Cerebellar nuclear complex (tissue), 1 donor: Measurements from ENCODE around the gene HEMK1.

ENCODE experiments used
- DNase-seq, 2 experiments: peaks; one replicate each; lab custom pipeline; 2025; lab: John Stamatoyannopoulos, UW

Gene HEMK1

GRCh38 chr3:50574444-50574831, 5.1 kb downstream of the HEMK1 start:
- no peak for DNase-seq

GRCh38 chr3:50575372-50575771, 6.0 kb downstream of the HEMK1 start:
- no peak for DNase-seq

GRCh38 chr3:50577348-50577747, 8.0 kb downstream of the HEMK1 start:
- no peak for DNase-seq

- no peak for DNase-seq
These were observed 11.5 kb downstream of the HEMK1 start for GRCh38 chr3:50580683-50581458.

- no peak for DNase-seq
These were observed 12.1 kb downstream of the HEMK1 start for GRCh38 chr3:50581459-50581842.

- DNase-seq: no peak
These were observed 12.8 kb downstream of the HEMK1 start for GRCh38 chr3:50582083-50582482.

GRCh38 chr3:50583897-50584296, 14.6 kb downstream of the HEMK1 start:
- DNase-seq: no peak

- DNase-seq: no peak
These were observed 15.1 kb downstream of the HEMK1 start for GRCh38 chr3:50584391-50584790.

- DNase-seq: no peak
These were observed 16.8 kb downstream of the HEMK1 start for GRCh38 chr3:50585919-50586762.

- no peak for DNase-seq
These were observed 17.4 kb downstream of the HEMK1 start for GRCh38 chr3:50586763-50587070.

- DNase-seq: no peak
These were observed 18.1 kb downstream of the HEMK1 start for GRCh38 chr3:50587373-50587772.

- DNase-seq: no peak
These were observed 18.8 kb downstream of the HEMK1 start for GRCh38 chr3:50587806-50588758.

- no peak for DNase-seq
These were observed 19.6 kb downstream of the HEMK1 start for GRCh38 chr3:50588759-50589433.

- DNase-seq: no peak
These were observed 21.9 kb downstream of the HEMK1 start for GRCh38 chr3:50591196-50591741.

GRCh38 chr3:50592568-50592967, 23.2 kb downstream of the HEMK1 start:
- DNase-seq: no peak

GRCh38 chr3:50594253-50594785, 25.0 kb downstream of the HEMK1 start:
- DNase-seq: no peak

- DNase-seq: no peak
These were observed 29.9 kb downstream of the HEMK1 start for GRCh38 chr3:50599115-50599715.

- no peak for DNase-seq
These were observed 30.4 kb downstream of the HEMK1 start for GRCh38 chr3:50599716-50600118.

- no peak for DNase-seq
These were observed 30.9 kb downstream of the HEMK1 start for GRCh38 chr3:50600141-50600753.
